ENCODE data around the gene ARID1B.

The ARID1B gene

GRCh38 chr6:156967852-156968251, 190.7 kb downstream of the ARID1B start:
- ChIA-PET CTCF (interaction anchor here (0.8 kb wide), 1 partner anchor 53 kb away, joined by 4 read pairs; no protein-coding TSS in a partner anchor), POLR2A (no interaction called here)
- Histone ChIP-seq H3K4me3 (ENCODE audit: low read depth, low read length) (no peak overlapping the region), H3K4me1 (ENCODE audit: control insufficient read depth, insufficient read depth, low read length) (peaks cover 14% of the 10 kb centered on the region; the same call in 1 of the 2 replicates), H3K36me3 (ENCODE audit: control insufficient read depth in 2 of 2, insufficient read depth in 1 of 2, low read length in 2 of 2) (no peaks in the 10 kb centered on the region), H3K27ac (ENCODE audit: extremely low read depth, low read depth, low read length) (no peak overlapping the region), H3K9me3 (ENCODE audit: control insufficient read depth, insufficient read depth, low read depth, low read length) (no peaks in the 10 kb centered on the region)
- no peak for TF ChIP-seq GLIS1 (tag by site-specific recombination; IDR thresholded peaks at IDR 0.05)
- no peak for TF ChIP-seq GLI4 (tag by site-specific recombination; IDR thresholded peaks at IDR 0.05)
- TF ChIP-seq ZFP3 (tag by site-specific recombination; IDR thresholded peaks at IDR 0.05; ENCODE audit: low read depth) = no peak
- no peak for TF ChIP-seq SP7 (tag by site-specific recombination; IDR thresholded peaks at IDR 0.05)
- no peak for TF ChIP-seq TRIM28 (IDR thresholded peaks at IDR 0.05; ENCODE audit: borderline replicate concordance, low read length)
- TF ChIP-seq ZSCAN4 (tag by site-specific recombination; IDR thresholded peaks at IDR 0.05) = no peak
- TF ChIP-seq ZNF621 (tag by site-specific recombination; IDR thresholded peaks at IDR 0.05) = no peak
- TF ChIP-seq ZNF768 (tag by site-specific recombination; IDR thresholded peaks at IDR 0.05) = no peak
- TF ChIP-seq ZNF266 (tag by site-specific recombination; IDR thresholded peaks at IDR 0.05; ENCODE audit: low read depth) = no peak
- TF ChIP-seq ZNF155 (tag by site-specific recombination; IDR thresholded peaks at IDR 0.05) = no peak
- no peak for TF ChIP-seq ZNF561 (tag by site-specific recombination; IDR thresholded peaks at IDR 0.05; ENCODE audit: borderline replicate concordance)
- TF ChIP-seq ZNF654 (tag by site-specific recombination; IDR thresholded peaks at IDR 0.05; ENCODE audit: low read depth) = no peak
- no peak for TF ChIP-seq ZNF24 (tag by site-specific recombination; IDR thresholded peaks at IDR 0.05)
- no peak for TF ChIP-seq REPIN1 (tag by site-specific recombination; IDR thresholded peaks at IDR 0.05; ENCODE audit: low read depth)
- TF ChIP-seq SCRT1 (tag by site-specific recombination; IDR thresholded peaks at IDR 0.05; ENCODE audit: borderline replicate concordance) = no peak
- TF ChIP-seq ZNF133 (tag by site-specific recombination; IDR thresholded peaks at IDR 0.05) = no peak
- no peak for TF ChIP-seq ZNF223 (tag by site-specific recombination; IDR thresholded peaks at IDR 0.05)
- TF ChIP-seq ZNF707 (tag by site-specific recombination; IDR thresholded peaks at IDR 0.05) = no peak
- no peak for TF ChIP-seq KLF8 (tag by site-specific recombination; IDR thresholded peaks at IDR 0.05)
- no peak for TF ChIP-seq KLF7 (tag by site-specific recombination; IDR thresholded peaks at IDR 0.05; ENCODE audit: borderline replicate concordance)

GRCh38 chr6:156969233-156969632, 192.1 kb downstream of the ARID1B start:
- H3K36me3 ChIP-seq (ENCODE audit: control insufficient read depth in 2 of 2, insufficient read depth in 1 of 2, low read length in 2 of 2) = no peaks in the 10 kb centered on the region
- ChIA-PET CTCF (interaction anchor here (0.6 kb wide), 1 partner anchor 185 kb away, joined by 3 read pairs; no protein-coding TSS in a partner anchor), POLR2A (no interaction called here)
- TF ChIP-seq ZNF18 (tag by site-specific recombination; IDR thresholded peaks at IDR 0.05) = no peak
- TF ChIP-seq ZNF600 (tag by site-specific recombination; IDR thresholded peaks at IDR 0.05) = 0 out of 2 replicates have a peak, but pooled peaks have one; percentile 33
- no peak overlapping the region for H3K27ac ChIP-seq (ENCODE audit: extremely low read depth, low read depth, low read length)
- no peaks in the 10 kb centered on the region for H3K9me3 ChIP-seq (ENCODE audit: control insufficient read depth, insufficient read depth, low read depth, low read length)
- H3K4me3 ChIP-seq (ENCODE audit: low read depth, low read length) = no peak overlapping the region
- H3K4me1 ChIP-seq (ENCODE audit: control insufficient read depth, insufficient read depth, low read length) = peaks cover 19% of the 10 kb centered on the region

GRCh38 chr6:156970595-156971112, 193.5 kb downstream of the ARID1B start:
- H3K36me3 ChIP-seq (ENCODE audit: control insufficient read depth in 2 of 2, insufficient read depth in 1 of 2, low read length in 2 of 2) = no peaks in the 10 kb centered on the region
- H3K9me3 ChIP-seq (ENCODE audit: control insufficient read depth, insufficient read depth, low read depth, low read length) = no peaks in the 10 kb centered on the region
- no peak overlapping the region for H3K27ac ChIP-seq (ENCODE audit: extremely low read depth, low read depth, low read length)
- H3K4me3 ChIP-seq (ENCODE audit: low read depth, low read length) = no peak overlapping the region
- peaks cover 20% of the 10 kb centered on the region for H3K4me1 ChIP-seq (ENCODE audit: control insufficient read depth, insufficient read depth, low read length)
- TF ChIP-seq ZNF621 (tag by site-specific recombination; IDR thresholded peaks at IDR 0.05) (no peak), ZNF677 (tag by site-specific recombination; IDR thresholded peaks at IDR 0.05) (peak; percentile 98), ZNF501 (tag by site-specific recombination; IDR thresholded peaks at IDR 0.05) (no peak), ZNF530 (tag by site-specific recombination; IDR thresholded peaks at IDR 0.05; ENCODE audit: low read depth) (no peak), ZNF600 (tag by site-specific recombination; IDR thresholded peaks at IDR 0.05) (peak; percentile 55; the same call in 1 of the 2 replicates), ZBTB17 (tag by site-specific recombination; IDR thresholded peaks at IDR 0.05) (0 out of 2 replicates have a peak, but pooled peaks have one; percentile 18)
- CTCF ChIA-PET = no interaction called here
- POLR2A ChIA-PET = no interaction called here

Measured in HEK293 (cell line).